ENCODE data around the gene FAAP20.

The FAAP20 gene

DNA sequence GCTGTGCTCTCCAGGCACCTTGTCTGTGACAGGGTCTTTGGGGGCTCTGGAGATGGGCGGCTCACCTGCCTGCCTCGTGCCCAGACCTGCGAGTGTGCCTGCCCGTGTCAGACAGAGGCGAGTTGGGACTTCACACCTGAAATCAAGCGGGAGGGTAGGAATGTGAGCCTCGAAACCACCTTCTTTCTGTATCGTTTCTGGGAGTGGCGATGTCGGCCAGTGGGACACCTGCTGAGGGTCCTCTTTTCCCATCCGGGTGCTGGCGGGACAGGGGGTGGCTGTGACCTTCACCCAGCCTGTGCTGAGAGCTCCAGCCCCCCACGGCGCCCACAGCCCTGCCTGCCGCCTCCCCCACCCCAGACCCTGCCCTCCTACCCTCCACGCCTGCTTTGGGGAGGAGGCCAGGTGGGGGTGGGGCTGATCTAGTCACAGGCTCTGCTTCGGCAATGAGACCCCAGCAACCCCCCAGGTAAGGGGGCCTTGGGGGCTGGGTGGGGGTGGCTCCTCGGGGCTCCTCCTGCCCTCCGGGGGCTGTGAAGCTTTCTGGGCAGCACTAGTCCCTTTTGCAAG lies 15.6 kb upstream of the FAAP20 start:
- DNase-seq (ENCODE audit: low read depth in 2 of 2): no peak

DNA sequence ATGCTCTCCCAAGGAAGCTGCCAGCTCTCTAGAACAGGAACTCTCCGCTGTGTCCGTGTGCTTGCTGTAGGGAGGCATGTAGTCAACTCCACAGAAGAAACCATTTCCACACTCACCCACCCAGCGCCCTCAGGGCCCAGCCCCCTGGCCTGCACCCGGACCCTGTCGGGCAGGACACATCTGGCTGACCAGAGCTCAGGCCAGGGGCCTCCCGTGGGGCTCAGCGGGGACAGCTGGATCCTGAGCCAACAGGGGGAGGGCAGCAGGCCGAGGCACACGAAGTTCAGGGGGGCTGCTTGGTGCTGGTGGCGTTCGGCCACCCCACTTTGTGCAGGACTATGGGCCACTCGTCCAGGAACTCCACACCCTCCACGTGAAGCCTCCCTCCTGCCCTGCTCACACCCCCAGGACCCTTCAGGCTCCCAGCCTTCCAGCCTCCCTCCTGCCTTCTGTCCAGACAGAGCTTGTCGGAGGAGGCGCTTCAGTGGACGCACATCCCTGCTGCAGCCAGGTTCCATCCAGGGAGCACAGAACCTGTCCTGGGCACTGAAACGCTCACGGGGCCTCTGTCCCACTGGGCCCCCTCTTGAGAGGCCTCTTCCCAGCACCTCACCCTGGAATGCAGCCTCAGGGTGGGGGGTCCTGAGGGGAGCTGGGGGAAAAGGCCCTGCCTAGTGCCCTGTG lies 15.0 kb upstream of the FAAP20 start:
- DNase-seq (ENCODE audit: low read depth in 2 of 2): no peak

DNA sequence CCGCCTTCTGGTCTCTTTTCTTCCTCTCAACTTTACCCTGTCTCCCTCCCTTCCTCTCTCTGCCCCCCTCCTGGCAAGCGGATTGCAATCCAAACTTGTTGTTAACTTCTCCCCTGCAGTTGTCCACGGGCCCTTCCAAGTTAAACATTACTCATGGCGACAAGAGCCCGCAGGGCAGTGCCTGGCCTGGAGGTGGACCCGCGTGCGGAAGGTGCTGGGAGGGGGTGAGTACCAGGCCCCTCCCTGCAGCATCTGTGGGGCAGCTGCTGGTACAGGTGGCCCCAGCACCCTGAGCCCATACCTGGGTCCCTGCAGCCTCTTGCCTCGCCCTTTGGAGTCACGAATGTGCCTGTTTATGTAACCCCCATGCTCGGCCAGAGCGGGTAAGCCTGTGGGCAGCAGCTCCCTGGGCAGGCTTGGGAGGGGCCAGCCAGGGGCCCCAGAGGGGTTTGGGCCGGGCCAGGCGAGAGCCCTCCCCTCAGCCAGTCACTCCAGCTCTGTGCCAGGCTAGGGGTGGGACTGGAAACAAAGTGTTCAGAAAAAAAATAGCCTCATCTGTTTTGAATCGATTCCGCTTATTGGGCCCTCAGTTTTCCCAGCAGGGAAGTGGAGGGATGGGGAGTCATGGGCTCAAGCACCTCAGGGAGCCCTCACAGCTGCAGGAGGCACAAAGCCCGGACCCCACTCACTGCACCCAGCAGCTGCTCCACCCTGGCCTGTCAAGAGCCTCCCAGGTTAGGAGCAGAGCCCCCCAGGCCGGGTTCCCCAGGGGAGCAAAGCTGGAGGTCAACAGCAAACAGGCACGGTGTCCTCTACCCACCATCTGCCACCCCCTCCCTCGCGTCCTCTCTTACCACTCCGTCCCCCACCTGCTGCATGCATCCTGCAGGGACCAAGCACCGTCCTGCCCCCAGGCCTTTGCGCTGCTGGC lies 14.0 kb upstream of the FAAP20 start:
- no peak for DNase-seq (ENCODE audit: low read depth in 2 of 2)

DNA sequence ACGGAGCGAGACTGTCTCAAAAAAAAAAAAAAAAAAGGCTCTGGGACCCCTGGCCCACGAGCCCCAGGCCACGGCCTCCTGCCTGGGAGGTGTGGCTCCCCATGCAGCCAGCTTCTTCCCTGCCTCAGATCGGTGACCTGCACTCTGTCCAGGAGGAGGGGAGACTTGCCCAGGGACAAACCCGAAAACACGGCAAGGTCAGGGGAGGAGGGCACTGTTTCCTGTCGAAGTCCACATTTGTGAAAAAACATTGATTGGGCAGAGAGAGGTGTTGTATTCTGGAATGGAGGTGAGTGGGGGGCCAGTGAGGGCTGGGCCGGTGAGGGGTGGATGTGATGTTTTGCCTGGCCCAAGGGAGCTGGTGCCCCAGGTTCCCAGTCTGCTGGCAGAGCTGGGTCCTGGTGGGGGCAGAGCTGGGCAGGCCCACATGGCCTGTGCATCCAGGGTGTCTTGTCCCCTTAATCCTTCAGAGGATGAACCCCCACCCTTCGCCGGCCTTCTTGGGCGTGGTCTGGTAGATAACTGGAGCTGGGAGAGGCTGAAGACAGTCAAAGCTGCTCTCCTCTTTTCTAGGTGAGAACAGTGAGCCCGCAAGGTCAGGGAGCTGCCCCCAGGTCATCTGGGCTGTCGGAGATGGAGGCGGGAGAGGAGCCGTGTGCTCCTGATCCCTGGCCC lies 12.4 kb upstream of the FAAP20 start:
- no peak for DNase-seq (ENCODE audit: low read depth in 2 of 2)

DNA sequence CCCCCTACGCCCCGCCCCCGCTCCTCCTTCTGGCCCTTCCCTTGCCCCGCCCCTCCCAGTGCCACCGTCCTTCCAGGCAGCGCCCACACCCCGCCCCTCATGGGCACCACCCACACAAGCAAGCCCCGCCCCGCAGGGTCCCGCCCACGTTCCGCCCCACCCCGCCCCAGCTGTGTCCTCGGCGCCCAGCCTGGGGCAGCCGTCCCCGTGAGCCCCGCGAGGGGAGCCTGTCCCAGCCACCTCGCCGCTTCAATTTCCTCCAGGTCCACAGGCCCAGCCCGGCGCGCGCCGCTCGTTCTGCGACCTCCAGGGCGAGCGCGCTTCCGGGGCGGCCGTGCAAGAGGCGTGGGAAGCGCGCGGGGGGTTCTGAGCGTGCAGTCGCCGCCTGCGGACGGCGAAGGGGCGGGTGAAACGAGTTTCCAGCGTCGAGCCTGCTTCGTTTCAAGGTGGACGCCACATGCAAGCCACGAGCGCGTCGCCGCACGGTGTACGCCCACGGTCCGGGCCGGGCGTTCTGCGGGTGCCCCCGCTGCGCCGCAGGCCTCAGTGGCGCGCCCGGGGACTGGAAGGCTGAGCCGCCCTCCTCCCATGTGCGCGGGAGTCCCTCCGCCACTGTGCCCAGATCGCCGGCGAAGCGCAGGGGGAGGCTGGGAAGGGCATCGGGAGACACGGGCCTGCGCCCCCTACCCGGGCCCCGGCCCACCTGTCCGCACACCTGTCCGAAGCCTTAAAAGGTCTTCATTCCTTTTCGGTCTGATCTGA lies 10.8 kb upstream of the FAAP20 start:
- peak; percentile 89 to 96 for DNase-seq (ENCODE audit: low read depth in 2 of 2)

DNA sequence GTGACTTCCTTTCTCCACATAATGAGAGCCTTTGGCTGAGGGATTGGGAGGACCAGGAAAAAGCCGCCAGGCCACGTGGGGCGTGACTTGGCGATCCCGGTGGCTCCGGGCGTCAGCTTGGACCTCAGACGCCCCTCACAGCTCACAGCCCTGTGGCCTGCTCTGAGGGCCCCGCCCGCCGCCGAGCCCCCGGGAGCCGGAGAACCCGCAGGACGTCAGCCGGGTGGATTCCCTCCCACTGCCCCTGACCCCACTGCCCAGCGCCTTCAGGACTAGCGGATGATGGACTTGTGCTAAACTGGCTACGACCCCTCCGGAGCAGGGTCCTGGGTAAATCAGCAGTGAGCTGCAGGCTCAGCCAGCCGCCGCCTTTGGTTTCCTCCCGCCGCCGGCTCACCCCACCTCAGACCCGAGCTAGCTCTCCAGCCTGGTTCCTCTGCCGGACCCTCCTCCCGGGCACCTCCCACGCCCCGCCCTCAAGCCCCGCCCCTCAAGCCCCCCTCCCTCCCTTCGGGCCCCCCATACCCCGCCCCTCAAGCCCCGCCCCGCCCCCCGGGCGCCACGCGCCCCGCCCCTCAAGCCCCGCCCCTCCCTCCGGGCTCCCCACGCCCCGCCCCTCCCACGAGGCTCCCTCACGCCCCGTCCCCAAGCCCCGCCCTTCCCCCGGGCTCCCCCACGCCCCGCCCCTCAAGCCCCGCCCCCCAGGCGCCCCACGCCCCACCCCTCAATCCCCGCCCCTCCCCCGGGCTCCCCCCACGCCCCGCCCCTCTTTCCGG lies 10.0 kb upstream of the FAAP20 start:
- no peak for DNase-seq (ENCODE audit: low read depth in 2 of 2)

DNA sequence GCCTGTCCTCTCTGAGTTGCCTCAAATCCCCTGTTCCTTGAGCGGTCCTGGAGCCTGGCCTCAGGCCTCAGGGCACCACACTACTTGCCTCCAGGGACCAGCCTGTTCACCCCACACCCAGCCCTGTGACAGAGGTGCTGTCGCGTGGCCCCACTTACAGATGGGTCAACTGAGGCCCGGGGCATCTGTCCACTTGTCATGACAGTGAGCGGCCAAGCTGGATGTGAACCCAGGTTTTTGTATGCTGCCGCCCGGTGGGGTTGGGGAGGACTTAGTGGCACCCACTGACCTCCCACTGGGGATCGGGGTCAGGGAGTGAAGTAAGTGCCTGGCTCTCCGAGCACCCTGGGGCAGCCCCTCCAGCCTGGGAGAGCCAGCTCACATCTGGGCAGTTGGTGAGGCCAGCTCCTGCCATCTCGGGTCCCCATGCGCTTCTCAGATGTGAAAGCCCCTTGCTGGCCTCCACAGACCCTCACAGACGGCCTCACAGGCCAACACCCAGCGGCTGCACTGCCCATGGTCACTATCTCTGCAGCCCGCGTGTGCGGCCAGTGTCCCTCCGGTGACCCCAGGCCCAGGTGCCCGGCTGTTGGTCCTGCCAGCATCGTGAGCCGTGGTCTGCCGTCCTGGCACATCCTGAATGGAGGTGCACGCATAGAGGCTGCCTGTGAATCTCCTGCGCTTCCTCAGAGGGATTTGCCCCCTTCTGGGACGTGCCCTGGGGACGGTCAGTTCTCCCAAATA lies 9.3 kb upstream of the FAAP20 start:
- DNase-seq (ENCODE audit: low read depth in 2 of 2): no peak

DNA sequence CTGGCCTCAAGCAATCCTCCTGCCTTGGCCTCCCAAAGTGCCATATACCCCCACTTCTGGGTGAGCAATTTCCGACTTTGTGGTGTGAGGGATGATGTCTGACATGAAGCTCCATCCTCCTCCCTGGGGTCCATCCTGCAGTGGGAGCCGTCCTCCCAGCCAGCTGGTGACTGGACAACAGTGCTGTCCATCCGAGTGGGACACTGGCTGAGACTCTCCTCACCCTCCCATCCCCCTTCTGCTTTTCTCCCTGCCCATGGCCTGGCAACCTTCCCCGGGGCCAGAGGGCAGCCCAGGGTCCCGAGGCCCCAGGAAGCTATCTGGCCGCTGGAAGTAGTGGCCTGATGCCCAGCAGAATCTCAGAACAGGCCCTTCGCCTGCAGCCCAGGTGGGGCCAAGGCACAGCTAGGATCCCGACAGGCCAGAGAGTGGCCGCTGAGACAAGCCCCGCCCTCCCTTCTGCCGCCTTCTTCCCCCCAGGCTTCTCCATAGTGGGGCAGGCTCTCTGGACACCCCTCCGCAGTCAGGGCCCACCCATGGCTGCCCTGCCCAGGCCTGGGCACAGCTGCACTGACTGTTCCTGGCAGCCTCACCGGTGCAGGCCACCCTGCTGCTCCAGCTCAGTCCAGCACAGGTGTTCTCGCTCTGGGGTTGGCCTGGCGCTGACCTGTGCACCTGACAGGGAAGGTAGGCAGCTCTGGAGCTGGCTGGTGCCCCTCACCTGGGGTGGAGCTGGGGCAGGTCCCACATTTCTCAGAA lies 8.4 kb upstream of the FAAP20 start:
- no peak for DNase-seq (ENCODE audit: low read depth in 2 of 2)

DNA sequence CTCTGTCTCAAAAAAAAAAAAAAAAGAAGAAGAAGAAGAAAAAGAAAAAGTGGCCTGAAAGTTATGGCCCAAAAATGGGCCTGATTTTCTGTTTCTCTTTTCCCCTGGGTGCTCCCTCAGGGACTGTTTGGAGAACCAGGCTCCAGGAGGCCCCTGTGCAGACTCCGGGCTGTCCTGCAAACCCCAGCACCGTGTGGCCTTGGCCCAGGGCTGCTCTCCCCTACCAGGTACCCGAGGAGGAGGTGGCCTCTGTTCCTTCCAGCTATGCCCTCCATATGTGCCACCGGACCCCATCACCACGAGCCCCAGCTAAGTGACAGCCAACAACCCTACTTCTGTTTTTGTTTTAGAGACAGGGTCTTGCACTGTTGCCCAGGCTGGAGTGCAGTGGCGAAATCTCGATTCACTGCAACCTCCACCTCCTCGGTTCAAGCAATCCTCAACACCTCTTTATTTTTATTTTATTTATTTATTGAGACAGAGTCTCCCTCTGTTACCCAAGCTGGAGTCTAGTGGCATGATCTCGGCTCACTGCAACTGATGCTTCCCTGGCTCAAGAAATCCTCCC lies 7.5 kb upstream of the FAAP20 start:
- DNase-seq (ENCODE audit: low read depth in 2 of 2): no peak

DNA sequence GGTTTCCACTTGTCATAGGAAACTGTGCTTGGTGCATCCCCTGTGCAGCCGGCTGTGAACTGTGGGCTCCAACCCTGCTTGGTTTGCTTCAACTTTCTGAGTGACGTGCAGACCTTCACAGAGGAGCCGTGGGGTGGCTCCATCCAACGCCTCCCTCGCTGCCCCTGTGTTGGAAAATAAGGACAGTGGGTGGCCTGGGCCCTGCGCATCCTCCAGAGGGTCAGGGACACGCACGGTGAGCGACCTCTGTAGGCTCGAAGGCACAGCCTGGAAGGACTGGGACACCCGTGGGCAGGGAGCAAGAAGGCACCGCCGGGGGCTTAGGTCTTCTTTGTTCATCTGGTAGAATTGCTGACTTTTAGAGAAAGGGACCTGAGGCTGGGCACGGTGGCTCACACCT lies 6.5 kb upstream of the FAAP20 start:
- DNase-seq (ENCODE audit: low read depth in 2 of 2): no peak

DNA sequence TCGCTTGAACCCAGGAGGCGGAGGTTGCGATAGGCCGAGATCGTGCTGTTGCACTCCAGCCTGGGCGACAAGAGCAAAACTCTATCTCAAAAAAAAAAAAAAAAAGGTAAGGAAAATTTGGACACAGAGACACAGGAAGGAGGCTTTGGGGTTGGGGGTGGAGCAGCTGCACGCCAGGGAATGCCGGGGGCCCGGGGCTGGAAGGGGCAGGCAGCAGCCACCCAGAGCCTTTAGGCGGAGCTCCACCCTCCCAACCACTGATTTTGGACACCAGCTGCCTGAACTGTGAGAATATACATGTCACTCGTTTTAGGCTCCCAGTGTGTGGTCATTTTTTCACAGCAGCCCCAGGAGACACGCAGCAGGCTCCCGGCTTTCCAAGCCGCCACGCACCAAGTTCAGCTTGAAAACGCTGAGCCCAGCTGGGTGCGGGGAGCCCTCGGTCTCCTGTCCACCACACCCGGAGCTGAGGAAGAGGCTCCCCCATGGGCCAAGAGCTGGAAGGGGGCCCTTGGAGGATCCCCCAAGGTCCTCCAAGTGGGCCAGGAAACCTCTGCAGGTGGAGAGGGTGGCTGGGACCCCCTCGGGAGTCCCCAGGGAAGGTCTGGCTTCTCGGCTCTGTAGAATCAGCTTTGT lies 5.9 kb upstream of the FAAP20 start:
- no peak for DNase-seq (ENCODE audit: low read depth in 2 of 2)

DNA sequence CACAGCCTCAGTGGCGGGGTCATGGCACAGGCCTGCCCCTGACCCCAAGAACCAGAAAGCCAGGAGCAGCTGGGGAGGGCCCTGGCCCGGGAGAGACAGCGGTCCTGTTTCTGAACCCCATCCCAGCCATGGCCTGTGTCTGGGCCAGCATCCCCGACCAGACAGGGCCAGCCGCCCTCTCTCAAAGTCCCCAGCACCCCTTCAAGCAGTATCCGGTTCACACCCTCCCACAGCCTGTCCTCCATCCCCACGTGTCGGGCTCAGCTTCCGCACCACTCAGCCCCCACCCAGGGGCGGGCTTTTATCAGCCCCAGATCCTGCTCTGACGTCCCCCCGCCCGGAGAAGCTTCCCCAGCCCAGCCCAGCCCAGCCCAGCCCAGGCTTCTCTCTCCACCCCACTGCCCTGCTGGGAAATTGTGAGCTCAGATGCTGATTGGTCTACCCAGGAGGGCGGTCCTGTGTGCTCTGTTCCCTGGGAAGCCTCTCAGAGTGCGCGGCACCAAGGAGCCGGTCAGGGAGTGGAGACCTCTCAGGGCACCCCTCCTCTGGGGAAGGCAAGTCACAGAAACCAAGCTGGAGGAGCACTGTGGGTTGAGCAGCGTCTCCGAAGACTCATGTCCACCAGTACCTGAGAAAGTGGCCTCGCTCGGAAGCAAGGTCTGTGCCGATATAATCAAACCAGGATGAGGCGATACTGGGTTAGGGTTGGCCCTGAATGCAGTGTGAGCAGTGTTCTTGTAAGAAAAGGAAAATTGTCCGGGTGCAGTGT lies 4.7 kb upstream of the FAAP20 start:
- peak; percentile 57 to 58 for DNase-seq (ENCODE audit: low read depth in 2 of 2)

DNA sequence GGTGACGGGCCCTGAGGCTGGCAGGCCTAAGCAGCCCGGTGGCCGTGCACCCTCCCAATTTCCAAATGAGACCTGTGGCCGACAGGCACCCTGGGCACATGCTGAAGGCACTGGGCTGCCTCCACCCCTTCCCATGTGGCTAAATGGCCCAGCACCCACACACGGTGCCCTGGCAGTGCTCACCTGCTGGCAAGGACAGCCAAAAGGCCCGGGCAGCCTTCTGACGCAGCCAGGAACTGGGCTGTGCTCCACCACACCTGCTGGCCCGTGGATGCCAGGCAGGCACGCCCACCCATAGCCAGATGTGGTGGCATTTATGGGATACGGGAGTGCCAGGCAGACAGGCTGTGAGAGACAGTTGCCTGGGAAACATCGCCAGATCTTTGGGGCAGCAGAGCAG lies 4.0 kb upstream of the FAAP20 start:
- no peak for DNase-seq (ENCODE audit: low read depth in 2 of 2)

DNA sequence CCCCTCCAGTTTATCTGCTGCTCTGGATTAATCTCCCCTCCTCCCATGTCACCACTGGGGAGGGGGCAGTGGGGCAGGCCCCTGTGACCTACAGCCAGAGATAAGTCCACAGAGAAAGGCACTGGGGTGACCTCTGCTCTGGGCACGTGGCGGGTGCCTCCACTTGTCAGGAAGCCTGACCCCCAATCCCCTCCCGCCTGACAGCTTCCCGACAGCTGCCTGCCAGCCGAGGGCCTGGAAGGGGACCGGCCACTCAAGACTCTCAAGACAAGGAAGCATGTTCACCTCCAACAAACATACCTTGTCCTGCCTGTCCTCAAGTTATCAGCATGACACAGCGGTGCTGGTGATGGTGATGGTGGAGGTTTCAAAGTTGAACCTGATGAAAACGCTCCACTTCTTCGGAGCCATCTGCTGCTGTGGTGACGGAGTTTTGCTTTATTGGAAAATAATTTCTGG lies 3.2 kb upstream of the FAAP20 start:
- no peak for DNase-seq (ENCODE audit: low read depth in 2 of 2)

DNA sequence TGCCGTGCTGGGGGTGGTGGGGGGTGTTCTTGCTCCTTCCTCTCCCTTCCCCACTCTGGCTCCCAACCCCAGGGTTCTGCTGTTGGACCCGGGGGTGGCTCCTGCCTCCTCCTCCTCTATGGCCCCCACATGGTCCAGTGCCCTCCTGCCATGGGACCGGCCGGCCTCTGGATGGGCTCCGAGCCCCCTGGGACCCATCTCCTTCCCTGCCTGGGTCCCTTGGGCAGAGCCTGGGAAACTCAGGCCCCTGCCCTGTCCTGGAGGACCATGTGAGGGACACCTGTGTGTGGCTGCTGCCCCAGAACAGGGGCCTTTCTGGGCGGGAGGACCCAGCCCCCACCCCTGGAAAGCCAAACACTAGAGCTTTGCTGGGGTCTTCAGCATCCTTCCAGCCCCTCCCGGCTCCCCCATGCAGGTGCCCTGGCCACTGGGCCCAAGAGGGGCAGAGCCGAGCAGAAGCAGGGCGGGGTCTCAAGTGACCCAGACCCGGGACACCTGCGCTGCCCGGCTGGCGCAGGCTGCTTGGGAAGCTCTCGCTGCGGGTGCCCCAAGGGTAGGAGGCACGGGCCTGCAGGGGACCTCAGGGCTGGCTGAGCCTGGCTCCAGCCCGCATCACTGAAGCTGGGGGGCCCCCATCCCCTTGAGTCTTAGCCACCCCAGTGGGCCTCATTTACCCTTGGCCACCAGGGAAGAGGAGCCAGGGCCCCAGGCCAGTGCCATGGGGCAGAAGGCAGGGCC lies 2.5 kb upstream of the FAAP20 start:
- DNase-seq (ENCODE audit: low read depth in 2 of 2): no peak

DNA sequence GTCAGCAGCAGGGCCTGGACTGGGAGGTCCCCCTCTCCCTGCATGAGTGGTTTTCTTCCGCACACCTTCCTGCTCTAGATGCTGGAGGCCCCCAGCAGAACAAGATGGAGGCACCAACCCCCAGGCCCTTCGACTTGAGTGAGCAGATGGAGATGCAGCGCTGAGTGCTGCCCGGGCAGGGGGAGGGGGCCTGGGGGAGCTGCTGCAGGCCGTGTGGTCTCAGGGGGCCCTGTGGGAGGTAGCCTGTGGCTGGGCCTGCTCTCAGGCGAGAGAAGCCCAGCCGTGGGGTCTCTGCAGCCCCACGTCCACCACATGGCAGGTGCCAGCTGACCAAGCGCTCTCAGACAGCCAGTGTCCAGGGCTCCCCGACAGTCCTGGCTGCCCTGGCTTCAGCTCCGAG lies 1.2 kb upstream of the FAAP20 start:
- no peak for DNase-seq (ENCODE audit: low read depth in 2 of 2)

Data from stimulated activated CD4-positive, alpha-beta T cell treated with anti-CD3 and anti-CD28 coated beads, Interleukin-1b, Interleukin-23, amount 100 ng/mL, for 1 hour (primary cell).